Testis (tissue), 3 donors: ENCODE measurements around the gene AGAP1. TPM values are rescaled to one million over a fixed set of nuclear protein-coding genes. Genes with fewer than 3 reads are reported as not detected.

Experiments used
- DNase-seq: peaks from one replicate; pipeline ENCODE4 v3.0.0-alpha.2; 2019
- H3K27ac ChIP-seq, 2 donors: fragments of 200-600 bp; sonication (generic); one replicate each; pipeline ENCODE4 v1.5.1; 2019
- H3K27me3 ChIP-seq: fragments of 200-600 bp; sonication (generic); one replicate; pipeline ENCODE4 v1.5.1; 2019
- H3K36me3 ChIP-seq: fragments of 200-600 bp; sonication (generic); one replicate; pipeline ENCODE4 v1.5.1; 2017; ENCODE audit warnings: low read depth; ENCODE audit errors: missing control alignments
- H3K4me1 ChIP-seq: fragments of 200-600 bp; sonication (generic); one replicate; pipeline ENCODE4 v1.5.1; 2019
- H3K4me3 ChIP-seq, 2 donors: fragments of 200-600 bp; sonication (generic); one replicate each; pipeline ENCODE4 v1.5.1; 2017 to 2019
- H3K9me3 ChIP-seq: fragments of 200-600 bp; sonication (generic); one replicate; pipeline ENCODE4 v1.5.1; 2017
- CTCF ChIP-seq, 3 experiments: fragments of 450-650 bp in 2 of 3; fragments of 200-600 bp in 1 of 3; sonication (generic) in 1 of 3; IDR thresholded peaks; one replicate each; pipeline ENCODE4 v1.5.1; 2016 to 2019; ENCODE audit warnings: antibody characterized with exemption in 3 of 3, mild to moderate bottlenecking in 2 of 3, moderate library complexity in 1 of 3
- POLR2A ChIP-seq: fragments of 450-650 bp; IDR thresholded peaks from one replicate; pipeline ENCODE4 v1.6.1; 2017; ENCODE audit warnings: antibody characterized with exemption, mild to moderate bottlenecking, moderate library complexity
- WGBS, 2 donors: methylation state at CpG; one replicate each; pipeline ENCODE4 v1.1.5; 2018; 5-methylcytosine and 5-hydroxymethylcytosine counted together
- intact Hi-C: fragments of 100-400 bp; cut with DNase I; formaldehyde crosslinking; loops from one replicate; pipeline ENCODE4 v1.15.1; 2023; ENCODE audit warnings: low total_unique reads
- polyA plus RNA-seq: library from polyadenylated mRNA; stranded (reverse); fragments of 350-450 nt; fragmentation: Illumina TruSeq; extraction: RNeasy Lipid Tissue Mini Kit (QIAGEN cat#74804); gene quantifications from one replicate; pipeline ENCODE4 v1.2.3, GENCODE V29; 2014; ENCODE audit warnings: low read depth, low replicate concordance; ENCODE audit not compliant: insufficient read depth
- total RNA-seq, 2 donors: library from RNA; depleted of rRNA; stranded (reverse); fragments of >200 nt; gene quantifications; one replicate each; pipeline ENCODE4 v1.2.3, GENCODE V29; 2016

AGAP1 gene
- total and polyA plus RNA-seq, 3 donors from 2014 or later: 21.4 to 45.5 (median 40.7) TPM

GRCh38 chr2:235560345-235560744 is 66.5 kb downstream of the AGAP1 start:
- H3K4me3 ChIP-seq: no peak overlapping the region
- no peaks in the 10 kb centered on the region for H3K27me3 ChIP-seq
- H3K27ac ChIP-seq: no peak overlapping the region
- TF ChIP-seq POLR2A (no peak), CTCF (IDR thresholded peaks at IDR 0.05) (no peak)
- no peaks in the 10 kb centered on the region for H3K9me3 ChIP-seq
- intact Hi-C loops: no loop called here
- DNase-seq: no peak
- H3K4me1 ChIP-seq: peaks cover 8% of the 10 kb centered on the region
- 89 to 91% methylated on average over 6 of the region's 6 CpGs for WGBS, 2 donors
- H3K36me3 ChIP-seq: no peaks in the 10 kb centered on the region

GRCh38 chr2:235561450-235561849 is 67.6 kb downstream of the AGAP1 start:
- WGBS, 2 donors: 95 to 100% methylated on average over 2 of the region's 2 CpGs
- Histone ChIP-seq H3K36me3 (no peaks in the 10 kb centered on the region), H3K4me1 (peaks cover 8% of the 10 kb centered on the region), H3K4me3 (no peak overlapping the region), H3K9me3 (no peaks in the 10 kb centered on the region), H3K27ac (no peak overlapping the region), H3K27me3 (no peaks in the 10 kb centered on the region)
- intact Hi-C loops: no loop called here
- DNase-seq: no peak
- no peak for TF ChIP-seq POLR2A
- TF ChIP-seq CTCF (IDR thresholded peaks at IDR 0.05): no peak

DNA sequence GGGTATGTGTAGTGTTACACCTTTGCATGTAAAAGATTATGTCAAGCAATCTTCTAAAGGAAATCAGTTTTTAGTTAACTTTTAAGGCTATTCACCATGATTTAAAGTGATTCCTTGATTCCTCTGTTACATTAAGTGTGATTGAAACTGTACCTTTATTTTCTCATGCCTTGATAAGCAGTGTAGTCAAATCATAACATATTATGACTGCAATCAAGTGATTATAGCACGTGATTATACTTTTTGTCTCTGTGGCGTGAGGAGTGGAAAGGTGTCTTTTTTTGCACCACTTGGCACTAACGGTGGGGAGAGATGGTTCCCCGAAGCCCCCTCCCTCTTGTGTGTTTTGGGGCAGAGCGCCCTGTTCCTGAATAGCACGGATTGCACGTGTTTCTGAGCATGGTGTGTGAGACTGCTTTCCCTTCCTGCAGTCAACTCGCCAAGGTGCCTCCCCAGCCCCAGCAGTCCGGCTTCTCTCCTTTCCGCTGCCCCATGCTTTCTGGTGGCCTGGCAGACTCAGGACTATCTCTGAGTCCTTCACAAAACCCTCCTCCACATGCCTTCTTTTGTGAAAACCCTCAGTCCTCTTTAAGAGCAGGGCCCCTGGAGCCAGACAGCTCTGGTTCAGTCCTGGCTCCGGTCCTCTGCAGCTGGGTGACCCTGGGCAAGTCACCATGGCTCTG is 68.4 kb downstream of the AGAP1 start:
- H3K27ac ChIP-seq: no peak overlapping the region
- intact Hi-C loops: no loop called here
- no peaks in the 10 kb centered on the region for H3K9me3 ChIP-seq

GRCh38 chr2:235563056-235563910 is 69.4 kb downstream of the AGAP1 start:
- TF ChIP-seq CTCF (IDR thresholded peaks at IDR 0.05) (no peak), POLR2A (no peak)
- no peak overlapping the region for H3K27ac ChIP-seq
- H3K27me3 ChIP-seq: no peaks in the 10 kb centered on the region

More for the DNA sequence above, 68.4 kb downstream of the AGAP1 start:
- no peak for TF ChIP-seq POLR2A
- no peak for TF ChIP-seq CTCF (IDR thresholded peaks at IDR 0.05)
- no peak for DNase-seq
- no peak overlapping the region for H3K4me3 ChIP-seq
- H3K4me1 ChIP-seq: peaks cover 8% of the 10 kb centered on the region
- WGBS, 2 donors: 36 to 62% methylated on average over 11 of the region's 11 CpGs
- H3K36me3 ChIP-seq: no peaks in the 10 kb centered on the region
- no peaks in the 10 kb centered on the region for H3K27me3 ChIP-seq

More at GRCh38 chr2:235563056-235563910, 69.4 kb downstream of the AGAP1 start:
- H3K4me1 ChIP-seq: peaks cover 8% of the 10 kb centered on the region
- no peaks in the 10 kb centered on the region for H3K36me3 ChIP-seq
- DNase-seq: no peak
- 44 to 52% methylated on average over 13 of the region's 13 CpGs for WGBS, 2 donors
- H3K4me3 ChIP-seq: no peak overlapping the region
- no peaks in the 10 kb centered on the region for H3K9me3 ChIP-seq
- intact Hi-C loops: no loop called here
